Endodermal cell (in vitro differentiated cells): ENCODE results near the gene ADSS1. TPM values are rescaled to one million over a fixed set of nuclear protein-coding genes. Genes with fewer than 3 reads are reported as not detected.

Source experiments
- DNase-seq: peaks from one replicate; pipeline ENCODE4 v3.0.0-alpha.2; 2017
- H3K27ac ChIP-seq: 2 replicates; pipeline ENCODE4 v1.5.1; 2013; ENCODE audit warnings: mild to moderate bottlenecking, low read depth, low read length, moderate library complexity
- H3K27me3 ChIP-seq: 2 replicates; pipeline ENCODE4 v1.6.1; 2013; ENCODE audit warnings: mild to moderate bottlenecking, low read length, moderate library complexity; ENCODE audit not compliant: insufficient read depth, control insufficient read depth, poor library complexity, severe bottlenecking
- H3K36me3 ChIP-seq: 2 replicates; pipeline ENCODE4 v1.7.0; 2013; ENCODE audit warnings: mild to moderate bottlenecking, low read length, moderate library complexity; ENCODE audit not compliant: control insufficient read depth, insufficient read depth
- H3K4me1 ChIP-seq: one replicate; pipeline ENCODE4 v1.7.0; 2013; ENCODE audit warnings: low read length; ENCODE audit not compliant: control insufficient read depth, insufficient read depth
- H3K4me3 ChIP-seq: 2 replicates; pipeline ENCODE4 v1.5.1; 2013; ENCODE audit warnings: mild to moderate bottlenecking, low read length, moderate library complexity
- H3K9ac ChIP-seq: 2 replicates; pipeline ENCODE4 v1.6.1; 2013; ENCODE audit warnings: mild to moderate bottlenecking, low read length, moderate library complexity; ENCODE audit not compliant: poor library complexity, severe bottlenecking; ENCODE audit errors: extremely low read depth
- H3K9me3 ChIP-seq: 2 replicates; pipeline ENCODE4 v1.6.1; 2013; ENCODE audit warnings: mild to moderate bottlenecking, low read length, moderate library complexity; ENCODE audit not compliant: control insufficient read depth
- H3K27ac Mint-ChIP-seq: 2 replicates; pipeline ENCODE4 v1.8.0; 2020; ENCODE audit warnings: mixed read lengths
- H3K27me3 Mint-ChIP-seq: 2 replicates; pipeline ENCODE4 v1.8.0; 2021; ENCODE audit warnings: mild to moderate bottlenecking, mixed read lengths; ENCODE audit not compliant: insufficient read depth
- H3K36me3 Mint-ChIP-seq: 2 replicates; pipeline ENCODE4 v1.8.0; 2020; ENCODE audit warnings: low read depth, mixed read lengths
- H3K4me1 Mint-ChIP-seq: 2 replicates; pipeline ENCODE4 v1.8.0; 2020; ENCODE audit warnings: mixed read lengths
- H3K4me3 Mint-ChIP-seq: 2 replicates; pipeline ENCODE4 v1.8.0; 2020; ENCODE audit warnings: mild to moderate bottlenecking, moderate library complexity, mixed read lengths
- H3K9me3 Mint-ChIP-seq: 2 replicates; pipeline ENCODE4 v1.8.0; 2020; ENCODE audit warnings: mild to moderate bottlenecking, mixed read lengths
- WGBS, 2 experiments: methylation state at CpG; one replicate each; pipeline versions ENCODE4 v1.1.5 to v1.1.7; 2013; ENCODE audit warnings: missing lambda C conversion rate in 2 of 2, mixed read lengths in 1 of 2; ENCODE audit not compliant: insufficient coverage in 1 of 2, insufficient read length in 1 of 2; 5-methylcytosine and 5-hydroxymethylcytosine counted together
- total RNA-seq, 2 donors: library from RNA; stranded (reverse); fragmentation: NEBNext Ultra II Directional in 1 of 2; extraction: Animal tissue kit (Norgen Biotek cat#: 25700) in 1 of 2; gene quantifications; 2 replicates in 1 of 2; 3 replicates in 1 of 2; pipeline ENCODE4 v1.2.1, GENCODE V29; 2021
- TF ChIP-seq, protein P1 (sequence below): fragments of 200-600 bp; sonication (generic); conservative IDR thresholded peaks from 2 replicates; pipeline ENCODE4 v1.5.0; 2021; ENCODE audit warnings: antibody characterized with exemption, mild to moderate bottlenecking

Gene ADSS1
- total RNA-seq, 2 donors from 2014 or later, result 15.8 to 31.0 TPM

DNA sequence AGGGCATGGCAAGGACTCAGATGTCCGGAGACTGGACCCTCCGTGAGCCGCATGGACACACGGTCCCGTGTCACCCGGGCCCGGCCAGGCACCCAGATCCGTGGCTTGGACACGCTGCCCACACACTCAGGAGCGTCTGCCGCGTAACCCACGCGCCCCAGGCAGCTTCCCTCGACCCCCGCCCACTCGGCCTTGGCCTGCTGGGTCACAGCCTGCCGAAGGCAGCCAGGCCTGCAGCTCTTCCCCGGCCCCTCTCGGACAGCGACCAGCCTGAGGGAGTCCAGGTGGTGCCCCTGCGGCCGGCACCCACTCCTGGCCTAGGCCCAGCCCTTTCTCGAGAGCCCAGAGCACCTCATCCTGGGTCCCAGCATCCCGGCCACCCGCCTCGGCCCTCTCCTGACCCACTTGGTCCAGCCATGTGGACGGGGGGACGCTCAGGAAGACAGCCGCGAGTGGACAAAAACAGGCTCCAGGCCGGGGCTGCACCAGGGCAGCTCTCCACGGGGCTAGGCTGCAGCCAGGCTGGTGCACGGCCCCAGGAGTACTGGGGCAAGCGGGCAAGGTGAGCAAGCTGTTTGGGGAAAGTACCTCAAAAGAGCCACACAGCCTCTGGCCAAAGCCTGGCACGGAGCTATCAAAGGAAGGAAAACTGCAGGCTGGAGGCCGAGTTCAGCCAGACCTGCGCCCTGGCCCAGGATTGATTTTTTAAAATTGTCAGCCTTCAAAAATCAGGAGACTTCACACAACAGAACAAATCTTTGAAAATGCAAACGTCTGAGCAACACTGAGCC, 65.0 kb downstream of the ADSS1 start:
- no peak overlapping the region for H3K27ac Mint-ChIP-seq
- no peaks in the 10 kb centered on the region for H3K9me3 Mint-ChIP-seq
- H3K4me1 Mint-ChIP-seq, result peaks cover 8% of the 10 kb centered on the region
- Histone ChIP-seq H3K4me3 (no peak overlapping the region), H3K36me3 (peaks cover 4% of the 10 kb centered on the region), H3K27me3 (no peaks in the 10 kb centered on the region), H3K27ac (peak overlapping the region; percentile 49), H3K9me3 (no peaks in the 10 kb centered on the region), H3K4me1 (peaks cover 5% of the 10 kb centered on the region), H3K9ac (no peak overlapping the region)
- WGBS, 2 experiments, result 94 to 95% methylated on average over 24 to 39 of the region's 39 CpGs
- no peaks in the 10 kb centered on the region for H3K27me3 Mint-ChIP-seq
- DNase-seq, result no peak
- H3K36me3 Mint-ChIP-seq, result peaks cover 10% of the 10 kb centered on the region
- TF ChIP-seq, protein P1, sequence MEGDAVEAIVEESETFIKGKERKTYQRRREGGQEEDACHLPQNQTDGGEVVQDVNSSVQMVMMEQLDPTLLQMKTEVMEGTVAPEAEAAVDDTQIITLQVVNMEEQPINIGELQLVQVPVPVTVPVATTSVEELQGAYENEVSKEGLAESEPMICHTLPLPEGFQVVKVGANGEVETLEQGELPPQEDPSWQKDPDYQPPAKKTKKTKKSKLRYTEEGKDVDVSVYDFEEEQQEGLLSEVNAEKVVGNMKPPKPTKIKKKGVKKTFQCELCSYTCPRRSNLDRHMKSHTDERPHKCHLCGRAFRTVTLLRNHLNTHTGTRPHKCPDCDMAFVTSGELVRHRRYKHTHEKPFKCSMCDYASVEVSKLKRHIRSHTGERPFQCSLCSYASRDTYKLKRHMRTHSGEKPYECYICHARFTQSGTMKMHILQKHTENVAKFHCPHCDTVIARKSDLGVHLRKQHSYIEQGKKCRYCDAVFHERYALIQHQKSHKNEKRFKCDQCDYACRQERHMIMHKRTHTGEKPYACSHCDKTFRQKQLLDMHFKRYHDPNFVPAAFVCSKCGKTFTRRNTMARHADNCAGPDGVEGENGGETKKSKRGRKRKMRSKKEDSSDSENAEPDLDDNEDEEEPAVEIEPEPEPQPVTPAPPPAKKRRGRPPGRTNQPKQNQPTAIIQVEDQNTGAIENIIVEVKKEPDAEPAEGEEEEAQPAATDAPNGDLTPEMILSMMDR, result no peak
- H3K4me3 Mint-ChIP-seq, result no peak overlapping the region

DNA sequence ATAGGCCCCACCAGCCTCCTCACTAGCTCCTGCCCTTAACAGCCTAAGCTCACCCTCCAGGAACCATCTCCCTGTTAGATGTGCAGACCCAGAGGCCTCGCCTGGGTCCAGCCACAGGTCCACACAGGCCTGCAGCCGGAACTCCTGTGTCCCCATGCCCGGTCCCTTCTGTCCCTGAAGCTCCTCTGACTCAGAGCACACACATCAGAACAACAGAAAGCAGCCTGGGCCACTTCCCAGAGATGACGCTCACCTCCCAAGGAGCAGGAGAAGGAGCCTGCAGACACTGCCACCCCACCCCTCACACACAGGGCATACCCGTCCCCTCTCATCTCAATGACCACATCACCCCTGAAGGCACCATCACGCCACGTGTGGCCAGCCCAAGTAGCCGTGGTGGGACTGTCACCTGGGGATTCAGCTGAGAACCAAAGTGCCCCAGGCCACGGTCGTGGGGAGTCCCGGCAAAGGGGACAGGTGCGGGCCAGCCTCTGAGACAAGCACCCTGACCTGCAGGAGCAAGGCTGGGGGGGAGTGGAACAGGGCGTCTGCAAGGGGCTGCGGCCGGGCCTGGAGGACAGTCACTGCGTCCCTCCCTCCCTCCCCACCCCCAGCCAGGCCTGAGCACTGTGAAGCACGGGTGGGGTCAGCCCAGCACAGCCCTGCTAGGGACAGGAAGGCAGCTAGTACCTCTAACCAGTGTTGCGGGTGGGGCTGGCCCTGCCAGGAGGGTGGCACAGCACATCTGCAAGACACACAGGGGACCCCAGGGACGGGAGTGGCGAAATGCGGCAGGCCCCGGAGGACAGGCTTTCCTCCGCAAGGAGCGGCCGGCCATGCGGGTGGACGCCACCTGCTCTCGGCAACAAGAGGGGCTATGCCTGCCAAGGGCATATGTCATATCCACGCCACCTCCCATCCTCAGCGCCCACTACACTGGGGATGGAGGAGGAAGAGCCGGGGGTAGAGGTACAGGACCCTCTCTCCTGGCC, 66.0 kb downstream of the ADSS1 start:
- Histone ChIP-seq H3K9ac (no peak overlapping the region), H3K4me3 (no peak overlapping the region), H3K27ac (no peak overlapping the region), H3K9me3 (no peaks in the 10 kb centered on the region), H3K36me3 (peaks cover 4% of the 10 kb centered on the region), H3K27me3 (no peaks in the 10 kb centered on the region), H3K4me1 (peaks cover 9% of the 10 kb centered on the region)
- Mint-ChIP-seq H3K9me3 (no peaks in the 10 kb centered on the region), H3K27ac (no peak overlapping the region), H3K27me3 (no peaks in the 10 kb centered on the region), H3K4me3 (no peak overlapping the region), H3K4me1 (peaks cover 13% of the 10 kb centered on the region), H3K36me3 (peaks cover 10% of the 10 kb centered on the region)
- WGBS, 2 experiments, result 90 to 93% methylated on average over 5 to 31 of the region's 31 CpGs
- DNase-seq, result no peak
- TF ChIP-seq, protein P1, result no peak

DNA sequence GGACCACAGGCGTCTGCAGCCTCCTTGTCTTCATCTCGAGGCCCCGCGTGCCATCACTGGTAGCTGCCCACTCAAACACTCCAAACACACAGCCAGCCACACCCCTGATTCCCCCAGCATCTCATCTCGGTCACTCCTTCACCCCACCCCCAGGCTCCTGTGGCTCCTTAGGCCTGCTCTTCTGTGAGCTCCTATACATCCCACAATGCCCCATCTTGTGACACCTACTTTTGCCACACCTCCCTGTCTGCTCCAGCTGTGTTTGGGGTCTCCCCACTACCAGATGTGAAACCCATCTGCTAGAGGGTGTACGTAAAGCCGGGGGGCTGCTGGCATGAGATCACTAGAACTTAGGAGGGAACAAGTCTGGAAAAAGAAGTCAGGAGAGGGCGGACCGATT, 67.4 kb downstream of the ADSS1 start:
- WGBS, 2 experiments, result 89 to 100% methylated on average over 3 to 9 of the region's 9 CpGs
- no peak overlapping the region for H3K4me3 ChIP-seq
- no peaks in the 10 kb centered on the region for H3K27me3 Mint-ChIP-seq
- H3K27ac Mint-ChIP-seq, result no peak overlapping the region
- no peak overlapping the region for H3K27ac ChIP-seq
- peaks cover 4% of the 10 kb centered on the region for H3K36me3 ChIP-seq
- H3K4me1 Mint-ChIP-seq, result peaks cover 18% of the 10 kb centered on the region
- H3K9me3 ChIP-seq, result no peaks in the 10 kb centered on the region
- TF ChIP-seq, protein P1, result no peak
- H3K36me3 Mint-ChIP-seq, result peaks cover 10% of the 10 kb centered on the region
- no peak overlapping the region for H3K4me3 Mint-ChIP-seq
- H3K9ac ChIP-seq, result no peak overlapping the region
- no peak for DNase-seq
- H3K4me1 ChIP-seq, result peaks cover 15% of the 10 kb centered on the region
- H3K27me3 ChIP-seq, result no peaks in the 10 kb centered on the region
- no peaks in the 10 kb centered on the region for H3K9me3 Mint-ChIP-seq
